Lower leg skin (tissue), 3 donors: ENCODE measurements around the gene C18orf63.

ENCODE experiments used
- CTCF ChIP-seq, 3 donors: fragments of 450-650 bp; IDR thresholded peaks; one replicate each; pipeline ENCODE4 v1.5.1; 2016; ENCODE audit warnings: antibody characterized with exemption in 3 of 3, mild to moderate bottlenecking in 3 of 3, moderate library complexity in 2 of 3
- POLR2A ChIP-seq, 2 donors: fragments of 450-650 bp; IDR thresholded peaks; one replicate each; pipeline ENCODE4 v1.6.1; 2016 to 2017; ENCODE audit warnings: antibody characterized with exemption in 2 of 2, mild to moderate bottlenecking in 1 of 2, moderate library complexity in 1 of 2

DNA sequence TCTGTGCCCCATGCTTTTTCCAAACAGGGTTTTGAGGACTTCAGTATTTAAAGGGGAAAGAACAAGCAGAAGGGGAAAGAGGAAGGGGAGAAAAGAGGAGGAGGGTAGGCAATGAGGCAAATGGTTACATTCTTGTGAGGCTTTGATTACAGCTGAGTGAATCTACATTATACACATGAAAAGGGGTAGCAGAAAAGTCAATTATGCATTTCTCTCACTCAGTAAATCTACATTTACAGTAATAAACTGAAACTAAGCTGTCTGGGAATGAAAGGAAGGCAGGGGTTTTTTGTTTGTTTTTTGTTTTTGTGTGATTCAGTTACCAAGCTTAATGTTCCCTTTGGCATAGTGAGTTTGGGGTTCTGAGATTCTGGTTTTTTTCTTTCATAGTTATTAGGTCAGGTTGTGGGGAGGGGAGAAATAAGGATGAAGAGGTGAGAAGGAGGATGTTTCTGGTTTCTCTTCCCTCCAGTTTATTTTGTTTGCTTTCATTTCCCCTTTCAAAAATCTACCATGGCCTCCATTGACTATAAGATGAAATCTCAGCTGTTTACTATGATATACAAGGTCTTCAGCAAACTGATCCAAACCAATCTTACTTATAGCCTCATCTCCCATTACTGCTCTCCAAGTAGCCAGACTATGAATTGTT, 18.7 kb downstream of the C18orf63 start:
- no peak for TF ChIP-seq CTCF (IDR thresholded peaks at IDR 0.05)
- TF ChIP-seq POLR2A (IDR thresholded peaks at IDR 0.05): no peak
